Stimulated activated CD8-positive, alpha-beta memory T cell treated with anti-CD3 and anti-CD28 coated beads, Interleukin-15, amount 100 ng/mL, for 48 hours (primary cell): ENCODE data around the gene CANT1.
A peak's percentile ranks its signal among the peaks of the same experiment; 100 is the strongest.
"Not testable (repeated sequence)": the region's sequence is repeated elsewhere in the genome, so short reads cannot be mapped to it uniquely, and the experiment has no call there.

Source experiments
- DNase-seq, 2 donors: peaks; one replicate each; pipeline ENCODE4 v3.0.0-alpha.2; 2020; ENCODE audit warnings: low read depth in 2 of 2

CANT1 gene

DNA sequence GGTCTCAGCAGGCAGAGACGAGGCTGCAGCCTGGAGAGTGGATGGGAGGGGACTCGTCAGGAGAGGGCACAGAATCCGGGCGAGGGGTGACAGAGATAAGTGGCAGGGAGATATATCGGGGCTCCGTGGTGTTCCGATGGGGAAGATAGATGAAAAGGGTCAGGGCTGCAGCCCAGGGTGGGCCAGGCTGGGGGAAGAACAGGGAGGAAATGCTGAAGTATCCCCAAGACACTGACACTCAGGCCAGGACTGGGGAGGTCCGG lies 32.0 kb downstream of the CANT1 start:
- no peak for DNase-seq

DNA sequence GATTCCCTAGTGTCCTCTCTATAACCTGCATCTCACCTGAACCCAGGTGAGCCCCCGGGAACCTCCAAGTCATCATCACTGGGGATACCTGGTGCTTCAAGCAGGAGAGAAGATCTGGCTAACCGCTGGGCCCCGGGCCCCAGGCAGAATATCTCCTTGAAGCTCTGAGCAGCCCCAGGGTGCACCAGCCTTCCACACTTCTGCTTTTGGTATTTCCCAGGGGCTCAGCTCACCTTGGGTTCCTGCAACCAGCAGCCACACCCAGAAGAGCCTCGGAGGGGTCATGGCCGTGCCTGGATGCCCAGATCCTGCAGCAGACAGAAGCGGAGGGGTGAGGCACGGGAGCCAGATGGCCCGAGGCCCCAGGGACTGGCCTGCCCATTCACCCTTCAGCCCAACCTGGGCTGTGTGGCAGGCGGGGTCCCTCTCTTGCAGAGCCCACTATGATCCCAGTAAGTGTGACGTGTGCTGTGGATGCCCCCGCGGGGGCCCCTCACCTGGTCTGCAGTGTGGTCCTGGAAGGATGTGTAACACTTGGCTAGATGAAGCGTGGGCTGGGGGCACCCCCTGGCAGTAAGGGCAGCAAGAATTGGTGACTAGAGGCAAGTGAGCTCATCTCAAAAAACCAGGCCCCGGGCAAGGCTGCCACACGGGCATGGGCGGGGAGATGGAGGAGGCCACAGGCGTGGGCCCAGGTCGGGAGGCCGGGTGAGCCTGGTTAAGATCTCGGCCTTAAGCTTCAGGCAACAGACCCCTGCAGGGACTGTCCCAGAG lies 32.5 kb downstream of the CANT1 start:
- DNase-seq, result no peak

DNA sequence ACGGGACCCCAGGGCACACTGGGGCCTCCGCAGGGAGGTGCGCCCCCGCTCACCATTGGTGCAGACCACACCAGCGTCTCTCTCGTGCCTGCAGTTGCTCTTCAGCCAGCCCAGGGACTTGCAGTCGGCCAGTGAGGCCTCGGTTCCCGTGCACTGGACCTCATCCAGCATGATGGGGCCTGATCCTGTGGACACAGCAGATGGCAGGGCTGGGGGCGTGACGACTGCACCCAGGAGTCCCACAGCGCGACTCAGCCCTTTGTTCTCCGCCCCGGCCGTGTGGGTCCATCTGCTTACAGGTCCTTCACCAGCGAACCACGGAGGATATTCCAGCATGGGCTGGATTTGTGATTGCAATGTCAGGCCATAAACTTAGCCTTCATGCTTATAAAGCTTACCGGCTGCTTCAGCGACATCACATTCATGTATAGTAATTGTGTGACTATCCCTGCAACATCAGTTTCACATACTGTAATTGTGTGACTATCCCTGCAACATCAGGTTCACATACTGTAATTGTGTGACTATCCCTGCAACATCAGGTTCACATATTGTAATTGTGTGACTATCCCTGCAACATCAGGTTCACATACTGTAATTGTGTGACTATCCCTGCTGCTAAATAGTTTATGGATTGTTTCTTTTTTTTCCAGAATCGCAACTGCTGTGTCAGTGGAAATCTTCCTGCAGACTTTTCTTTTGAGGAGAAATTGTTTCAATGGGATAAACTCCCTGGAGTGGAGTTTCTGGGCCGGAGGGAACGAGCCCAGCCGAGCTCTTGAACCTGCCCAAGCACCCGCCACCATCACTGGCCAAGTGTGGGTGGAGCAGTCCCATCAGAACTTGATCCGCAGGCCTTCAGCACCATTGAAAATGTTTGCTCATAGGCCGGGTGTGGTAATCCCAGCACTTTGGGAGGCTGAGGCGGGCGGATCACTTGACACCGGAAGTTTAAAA lies 34.7 kb downstream of the CANT1 start:
- DNase-seq, result no peak

DNA sequence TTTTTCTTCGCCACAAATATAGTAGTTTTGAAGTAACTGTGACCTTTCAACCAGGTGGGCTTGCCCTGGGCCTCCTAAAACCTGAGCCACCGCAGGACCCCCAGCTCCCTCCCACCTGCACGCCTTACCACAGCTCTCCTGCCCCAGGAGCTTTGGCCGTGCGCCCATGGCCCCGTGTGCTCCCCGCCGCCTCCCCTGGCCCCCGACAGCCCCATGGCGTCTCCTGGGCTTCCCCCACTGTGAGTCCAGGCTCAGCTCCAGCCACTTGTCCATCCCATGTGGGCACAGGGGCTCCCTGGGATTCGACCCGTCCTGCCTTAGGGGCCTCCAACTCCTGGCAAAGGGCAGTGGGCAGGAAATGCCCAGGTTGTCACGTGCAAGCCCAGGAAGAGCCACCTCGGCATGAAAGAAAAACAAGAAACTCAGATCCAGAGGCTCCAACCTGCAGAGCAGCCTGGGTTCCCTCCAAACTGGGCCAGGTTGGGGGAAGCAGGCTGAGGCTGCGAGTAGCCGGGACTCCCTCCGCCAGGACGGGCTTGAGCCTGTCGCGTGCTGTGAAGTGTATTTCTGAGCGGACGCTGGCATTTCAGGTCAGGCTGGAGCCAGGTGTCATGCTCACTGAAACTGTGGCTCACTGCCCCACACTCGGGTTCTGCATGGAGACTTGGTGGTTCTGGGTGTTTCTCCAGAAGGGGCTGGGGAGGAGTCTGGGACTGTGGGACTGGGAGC lies 35.6 kb downstream of the CANT1 start:
- DNase-seq, result no peak

DNA sequence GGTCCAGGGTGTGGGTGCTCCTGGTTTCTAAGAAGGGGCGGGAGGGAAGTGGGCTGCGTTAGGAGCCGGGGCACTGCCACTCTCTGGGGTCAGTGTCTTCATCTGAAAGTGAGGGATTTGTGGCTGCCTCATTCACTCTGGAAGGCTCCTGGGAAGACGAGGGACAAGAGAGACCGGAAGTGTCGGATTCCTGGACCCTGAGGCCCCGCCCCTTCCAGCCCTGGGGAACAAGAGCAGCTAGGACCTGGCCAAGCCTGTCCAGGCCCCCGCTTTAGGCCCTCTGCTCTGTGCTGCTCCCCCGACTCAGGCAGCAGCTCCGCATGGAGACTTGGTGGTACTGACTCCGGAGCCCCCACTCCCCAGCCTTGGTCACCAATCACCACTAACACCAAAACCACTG lies 36.4 kb downstream of the CANT1 start:
- no peak for DNase-seq

DNA sequence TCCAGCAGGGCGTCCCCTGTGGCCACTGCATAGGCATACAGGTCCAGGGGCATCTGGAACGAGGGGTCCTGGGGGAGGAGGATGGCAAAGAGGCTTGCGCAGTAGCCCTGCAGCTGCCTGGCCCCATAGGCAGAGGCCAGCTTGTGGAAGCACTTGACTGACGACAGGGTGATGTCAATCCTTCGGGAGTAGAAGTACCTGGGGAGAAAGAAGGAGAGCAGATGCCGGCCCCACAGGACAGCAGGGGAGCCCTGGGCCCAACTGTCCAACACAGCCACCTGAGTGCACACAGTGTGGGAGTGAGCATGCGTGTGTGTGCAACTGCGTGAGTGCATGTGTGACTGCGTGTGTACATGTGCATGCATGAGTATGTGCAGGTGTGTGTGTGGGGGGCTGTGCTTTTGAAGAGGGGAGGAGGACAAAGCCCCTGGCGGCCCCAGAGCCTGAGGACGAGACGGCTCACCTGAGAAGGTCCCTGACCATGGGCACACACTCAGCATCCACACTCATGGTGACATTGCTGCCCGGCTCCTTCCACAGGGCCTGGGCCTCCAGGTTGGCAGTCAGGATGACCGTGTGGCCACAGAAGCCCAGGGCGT lies 37.0 kb downstream of the CANT1 start:
- no peak for DNase-seq

DNA sequence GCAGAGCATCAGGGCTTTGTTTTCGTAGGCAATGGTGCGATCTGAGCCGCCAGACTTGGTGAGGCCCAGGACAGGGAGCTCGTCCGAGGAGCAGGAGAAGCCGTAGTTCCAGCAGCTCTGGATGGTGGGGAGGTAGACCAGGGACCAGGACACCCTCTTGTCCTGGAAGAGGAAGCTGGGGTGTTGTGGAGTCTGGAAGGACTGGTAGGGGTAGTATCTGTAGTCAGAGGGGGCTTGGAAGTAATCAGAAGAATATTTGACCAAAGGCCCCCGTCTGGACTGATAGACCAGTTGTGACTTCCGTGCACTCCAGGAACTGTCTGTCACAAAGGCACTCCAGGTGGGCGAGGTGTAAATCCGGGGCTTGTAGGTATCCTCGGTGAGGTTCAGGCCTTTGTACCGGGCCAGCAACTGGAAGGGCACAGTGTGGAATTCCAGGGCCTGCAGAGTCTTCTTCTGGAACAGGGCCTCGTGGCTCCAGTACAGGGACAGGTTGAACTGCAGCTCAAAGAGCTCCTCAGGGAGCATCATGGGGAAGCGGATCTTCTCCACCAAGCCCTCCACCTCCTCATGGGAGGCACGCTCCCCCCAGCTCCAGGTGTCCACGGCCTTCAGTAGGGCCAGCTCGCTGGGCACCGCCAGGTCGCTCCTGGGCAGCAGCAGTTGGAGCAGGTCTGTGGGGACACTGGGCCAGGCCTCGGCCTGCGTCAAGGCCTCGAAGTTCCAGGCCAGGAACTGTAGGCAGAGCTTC lies 37.6 kb downstream of the CANT1 start:
- no peak for DNase-seq

DNA sequence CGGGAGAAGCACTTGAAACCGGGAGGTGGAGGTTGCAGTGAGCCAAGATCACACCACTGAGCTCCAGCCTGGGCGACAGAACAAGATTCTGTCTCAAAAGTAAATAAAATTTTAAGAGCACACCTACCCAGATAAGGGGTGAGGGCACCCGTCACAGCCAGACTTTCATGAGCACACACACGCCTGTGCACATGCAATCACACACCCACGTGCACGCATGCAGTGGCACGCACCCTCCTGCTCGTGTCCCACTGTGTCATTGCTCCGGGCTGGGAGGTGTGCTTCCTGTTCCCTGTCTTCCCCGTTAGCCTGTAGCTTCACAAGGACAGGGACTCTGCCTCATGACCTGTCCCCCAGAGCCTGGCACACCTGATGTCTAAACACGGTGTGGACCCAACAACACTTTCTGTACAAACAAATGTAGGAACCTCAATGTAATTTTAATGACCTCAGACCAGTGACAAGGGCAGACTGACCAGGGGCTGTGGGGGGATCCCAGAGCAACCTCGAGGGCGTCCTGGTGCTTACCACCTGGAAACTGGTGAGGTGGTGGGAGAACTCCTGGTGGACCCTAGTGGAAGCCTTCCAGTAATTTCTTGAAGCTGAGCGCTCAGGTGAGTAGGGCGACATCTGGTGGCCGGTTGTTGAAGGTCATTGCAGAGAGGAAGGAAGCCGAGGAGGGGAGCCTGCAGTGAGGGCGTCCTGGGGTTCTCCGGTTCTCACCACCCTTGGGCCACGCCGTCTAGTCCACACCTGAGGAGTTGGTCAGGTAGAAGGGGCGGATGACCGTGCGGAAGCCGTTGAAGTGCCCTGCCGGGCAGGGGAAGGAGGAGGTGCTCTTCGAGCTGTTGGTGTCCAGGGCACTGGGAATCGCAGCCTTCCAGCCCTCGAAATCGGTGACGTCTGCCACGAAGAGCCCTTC lies 38.5 kb downstream of the CANT1 start:
- peak; percentile 50 for DNase-seq

DNA sequence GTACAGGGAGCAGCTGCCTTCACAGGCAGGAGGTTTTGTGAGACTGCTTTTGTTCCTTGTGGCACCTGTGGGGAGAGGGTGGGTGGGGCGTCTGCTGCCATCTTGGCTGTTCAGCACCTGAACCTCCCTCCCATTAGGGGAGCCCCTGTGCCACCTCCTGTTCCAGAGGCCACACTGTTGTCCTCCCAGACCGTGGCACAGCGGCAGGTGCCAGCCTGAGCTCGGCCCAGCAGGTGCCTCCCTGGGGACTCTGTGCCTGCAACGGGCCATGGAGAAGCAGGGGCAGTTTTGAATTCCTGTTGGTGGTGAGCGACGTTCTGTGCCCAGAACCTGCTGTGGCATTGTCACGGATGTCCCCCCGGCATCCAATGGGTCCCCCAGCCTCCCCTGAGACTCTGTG lies 39.7 kb downstream of the CANT1 start:
- DNase-seq, result no peak

DNA sequence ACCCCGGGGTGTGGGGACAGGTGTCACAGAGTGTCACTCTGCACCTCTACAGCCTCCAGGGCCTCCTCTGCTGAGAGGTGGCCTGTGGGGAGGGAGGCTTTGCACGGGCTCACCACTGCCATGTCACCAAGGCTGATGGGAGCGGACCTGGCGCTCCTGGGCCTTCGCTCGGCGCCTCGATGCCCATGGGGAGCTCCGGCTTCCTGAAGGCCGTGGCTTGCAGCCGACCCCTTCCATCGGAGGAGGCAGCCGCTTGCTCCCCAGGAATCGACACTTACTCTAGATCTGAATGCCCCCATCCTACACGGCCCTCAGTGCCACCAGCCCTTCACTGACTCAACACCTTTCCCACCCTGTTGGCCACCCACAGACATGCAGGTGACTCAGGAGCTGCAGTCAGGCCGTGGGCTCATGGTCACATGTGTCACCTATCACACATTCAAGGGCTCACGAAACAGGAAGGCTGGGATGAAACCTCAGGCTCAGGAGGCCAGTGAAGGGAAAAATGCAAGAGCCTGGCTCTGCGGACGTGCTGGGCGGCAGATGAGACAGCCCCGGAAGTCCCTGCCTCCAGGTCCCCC lies 41.7 kb downstream of the CANT1 start:
- no peak for DNase-seq

DNA sequence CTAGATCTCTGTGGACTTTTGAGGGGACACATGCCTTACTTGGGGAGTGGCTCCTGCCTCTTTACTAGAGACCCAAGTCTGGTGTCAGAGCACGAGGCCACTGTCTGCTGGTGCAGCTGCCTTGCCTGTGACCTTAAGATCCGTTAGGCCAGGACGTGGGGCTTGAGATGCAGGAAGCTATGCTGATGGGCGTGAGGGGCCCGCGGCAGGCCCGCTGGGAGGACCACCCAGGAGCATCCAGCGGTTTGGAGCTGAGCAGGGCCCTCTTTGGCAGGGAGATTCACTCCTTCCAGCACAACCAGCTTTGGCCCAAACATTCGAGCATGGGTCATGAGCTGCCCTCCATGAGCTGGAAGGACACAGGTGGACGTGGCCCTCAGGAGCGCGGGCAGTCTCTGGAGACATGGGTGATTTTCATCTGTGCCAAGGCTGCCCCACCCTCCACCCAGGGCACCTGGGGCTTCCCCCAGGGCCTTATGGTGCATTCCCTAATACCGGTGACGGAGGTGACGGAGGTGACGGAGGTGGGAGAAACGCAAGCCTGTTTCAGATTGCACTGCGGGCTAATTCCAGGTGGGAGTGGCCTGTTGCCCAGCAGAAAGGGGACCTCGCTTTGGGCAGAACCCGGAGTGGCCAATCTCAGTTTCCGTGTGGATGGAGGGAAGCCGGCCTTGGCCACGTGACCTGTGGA lies 42.5 kb downstream of the CANT1 start:
- no peak for DNase-seq

DNA sequence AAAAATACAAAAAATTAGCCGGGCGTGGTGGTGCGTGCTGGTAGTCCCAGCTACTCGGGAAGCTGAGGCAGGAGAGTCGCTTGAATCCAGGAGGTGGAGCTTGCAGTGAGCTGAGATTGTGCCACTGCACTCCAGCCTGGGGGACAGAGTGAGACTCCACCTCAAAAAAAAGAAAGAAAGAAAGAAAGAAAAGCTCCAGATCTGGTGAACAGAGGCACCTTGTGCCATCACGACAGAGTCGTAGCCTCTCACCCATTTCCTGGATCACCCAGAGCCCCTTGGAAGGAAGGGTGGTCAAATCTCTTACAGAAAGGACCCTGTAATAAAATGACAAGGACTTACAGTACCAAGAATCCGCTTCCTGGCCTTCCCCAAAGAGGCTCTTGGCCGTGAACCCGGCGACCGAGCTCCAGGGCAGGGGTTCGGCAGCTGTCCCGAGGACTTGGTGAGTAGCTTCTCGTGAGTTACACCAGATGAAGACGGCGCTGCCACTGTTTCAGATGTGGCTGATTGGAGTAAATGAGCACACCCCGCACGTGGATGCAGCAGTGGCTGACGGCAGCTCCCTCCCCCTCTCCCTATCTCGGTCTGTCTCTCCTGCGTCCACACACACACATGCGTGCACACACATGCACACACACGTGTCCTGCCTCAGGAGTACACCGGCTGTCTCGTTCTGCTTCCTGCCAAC lies 43.3 kb downstream of the CANT1 start:
- DNase-seq, result no peak

DNA sequence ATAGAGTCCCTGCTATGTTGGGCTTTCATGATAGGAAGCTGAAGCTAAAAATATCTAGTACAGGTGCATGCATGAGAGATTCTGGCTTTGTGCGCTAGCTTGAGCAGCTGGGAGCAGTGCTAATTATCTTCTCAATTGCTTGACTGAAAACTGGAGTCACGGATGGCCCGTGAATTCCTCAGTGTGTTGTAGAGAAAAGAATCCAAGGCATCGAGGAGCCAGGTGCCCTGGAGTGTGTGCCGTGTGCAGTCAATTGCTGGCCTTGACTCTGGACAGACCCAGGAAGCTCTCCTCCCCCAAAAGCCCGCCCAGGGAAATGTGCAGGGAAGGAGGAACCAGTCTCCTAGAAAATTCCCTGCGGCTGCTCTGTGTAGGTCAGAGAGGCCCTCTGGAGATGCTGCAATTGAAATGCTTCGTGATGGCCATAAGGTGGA lies 44.1 kb downstream of the CANT1 start:
- no peak for DNase-seq

DNA sequence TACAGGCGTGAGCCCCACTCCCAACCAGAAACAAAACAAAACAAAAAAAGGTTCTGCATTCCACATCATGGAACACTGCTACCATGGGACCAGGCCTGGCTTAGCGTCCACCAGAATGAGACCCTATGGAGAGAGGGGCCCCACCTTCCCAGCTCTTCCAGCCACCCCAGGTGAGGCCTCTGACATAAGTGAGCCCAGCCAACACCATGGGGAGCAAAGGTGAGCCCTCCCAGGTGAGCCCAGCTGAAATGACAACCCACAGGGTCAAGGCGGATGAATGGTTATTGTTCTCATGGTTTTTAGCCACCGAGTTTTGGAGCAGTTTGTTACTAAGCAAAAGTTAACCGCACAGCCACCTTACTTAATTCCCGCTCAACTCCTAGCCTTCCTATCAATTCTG lies 46.2 kb downstream of the CANT1 start:
- DNase-seq, result no peak

DNA sequence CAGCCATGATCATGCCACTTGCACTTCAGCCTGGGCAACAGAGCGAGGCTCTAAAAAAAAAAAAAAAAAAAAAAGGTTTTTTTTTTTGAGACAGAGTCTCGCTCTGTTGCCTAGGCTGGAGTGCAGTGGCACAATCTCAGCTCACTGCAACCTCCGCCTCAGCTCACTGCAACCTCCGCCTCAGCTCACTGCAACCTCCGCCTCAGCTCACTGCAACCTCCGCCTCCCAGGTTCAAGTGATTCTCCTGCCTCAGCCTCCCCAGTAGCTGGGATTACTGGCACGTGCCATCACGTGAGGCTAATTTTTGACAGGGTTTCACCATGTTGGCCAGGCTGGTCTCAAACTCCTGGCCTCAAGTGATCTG lies 46.6 kb downstream of the CANT1 start:
- not testable (repeated sequence) for DNase-seq

DNA sequence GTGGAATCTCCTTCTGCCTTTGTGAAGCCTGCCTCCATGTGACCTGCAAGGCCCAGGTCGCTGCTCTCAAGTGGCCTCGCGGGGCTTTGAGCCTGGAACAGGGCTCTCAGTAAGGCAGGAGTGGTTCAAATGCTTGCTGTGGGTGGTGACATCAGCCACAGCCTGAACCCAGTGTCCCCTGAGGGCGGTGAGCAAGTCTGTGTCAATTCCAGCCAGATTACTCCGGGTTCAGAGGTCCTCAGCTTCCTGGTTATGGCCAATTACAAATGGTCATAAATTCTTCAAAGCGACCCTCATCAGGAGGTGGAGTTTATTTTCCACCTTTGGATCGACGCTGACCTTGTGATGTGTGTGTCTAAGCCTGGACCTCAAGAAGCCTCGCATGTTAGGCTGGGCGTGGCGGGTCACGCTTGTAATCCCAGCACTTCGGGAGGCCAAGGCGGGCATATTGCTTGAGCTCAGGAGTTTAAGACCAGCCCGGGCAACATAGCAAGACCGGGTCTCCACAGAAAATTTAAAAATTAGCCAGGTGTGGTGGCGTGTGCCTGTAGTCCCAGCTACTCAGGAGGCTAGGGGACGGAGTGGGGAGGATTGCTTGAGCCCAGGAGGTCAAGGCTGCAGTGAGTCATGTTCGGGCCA lies 47.1 kb downstream of the CANT1 start:
- DNase-seq, result no peak

DNA sequence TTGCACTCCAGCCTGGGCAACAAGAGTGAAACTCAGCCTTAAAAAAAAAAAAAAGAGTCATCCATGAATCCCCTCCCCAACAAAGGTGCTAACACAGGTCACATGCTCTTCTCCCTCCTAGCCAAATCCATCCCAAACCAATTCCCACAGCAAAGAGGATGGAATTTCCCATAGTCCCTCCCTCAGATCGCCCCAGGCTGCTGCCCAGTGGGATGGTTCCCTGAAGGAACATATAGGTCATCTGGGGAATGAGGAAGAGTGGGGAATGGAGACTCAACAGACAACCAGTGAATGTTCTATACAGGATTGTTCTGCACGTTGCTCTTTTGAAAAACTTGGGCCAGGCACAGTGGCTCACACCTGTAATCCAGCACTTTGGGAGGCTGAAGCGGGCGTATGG lies 48.0 kb downstream of the CANT1 start:
- DNase-seq, result no peak

DNA sequence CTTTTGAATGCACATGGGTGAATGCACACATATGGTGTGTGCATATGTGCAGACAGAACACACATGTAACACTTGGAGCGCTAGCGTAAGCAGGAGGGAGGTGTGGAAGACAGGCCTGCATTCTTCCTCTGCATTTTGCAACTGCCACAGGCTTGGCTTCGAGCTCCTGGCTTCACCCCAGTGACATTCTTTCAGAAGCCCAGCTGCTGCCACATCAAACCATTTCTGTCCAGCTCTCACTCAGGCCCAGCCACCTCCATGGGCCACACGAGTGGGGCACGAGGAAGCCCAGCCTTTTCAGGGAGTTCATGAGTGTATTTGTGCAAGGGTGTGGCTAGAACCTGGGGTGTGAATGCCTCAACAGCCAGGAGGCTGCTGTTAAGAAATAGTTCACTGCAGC lies 48.6 kb downstream of the CANT1 start:
- no peak for DNase-seq
